Neural cell (in vitro differentiated cells): ENCODE data around the gene HDAC9. TPM values are rescaled to one million over a fixed set of nuclear protein-coding genes. Genes with fewer than 3 reads are reported as not detected.

Source experiments
- H2AFZ ChIP-seq: fragments of 200-600, 300-800 bp; sonication (generic), shearing (Covaris generic); 2 replicates; pipeline ENCODE4 v1.6.0; 2014; ENCODE audit warnings: low read depth, mild to moderate bottlenecking, antibody characterized with exemption, low read length, moderate library complexity
- H3F3A ChIP-seq: fragments of 200-600 bp; shearing (Covaris generic); 2 replicates; pipeline ENCODE4 v1.6.1; 2016; ENCODE audit warnings: mild to moderate bottlenecking, moderate library complexity, mixed read lengths, antibody characterized with exemption, low read length; ENCODE audit not compliant: insufficient read depth, poor library complexity, severe bottlenecking
- H3K27ac ChIP-seq: fragments of 200-600, 300-800 bp; sonication (generic), shearing (Covaris generic); 2 replicates; pipeline ENCODE4 v1.5.1; 2014; ENCODE audit warnings: mild to moderate bottlenecking, low read length, moderate library complexity
- H3K27me3 ChIP-seq: fragments of 300-800, 200-600 bp; sonication (generic), shearing (Covaris generic); 2 replicates; pipeline ENCODE4 v1.6.0; 2014; ENCODE audit warnings: mild to moderate bottlenecking, low read depth, low read length, moderate library complexity; ENCODE audit not compliant: insufficient read depth
- H3K36me3 ChIP-seq: fragments of 300-800, 200-600 bp; sonication (generic), shearing (Covaris generic); 2 replicates; pipeline ENCODE4 v1.5.1; 2014; ENCODE audit warnings: mild to moderate bottlenecking, antibody characterized with exemption, low read length, moderate library complexity; ENCODE audit not compliant: insufficient read depth
- H3K4me2 ChIP-seq: fragments of 300-800, 200-600 bp; sonication (generic), shearing (Covaris generic); 2 replicates; pipeline ENCODE4 v1.6.0; 2014; ENCODE audit warnings: mild to moderate bottlenecking, low read length
- H3K4me3 ChIP-seq: fragments of 300-800, 200-600 bp; sonication (generic), shearing (Covaris generic); 2 replicates; pipeline ENCODE4 v1.5.1; 2014; ENCODE audit warnings: mild to moderate bottlenecking, low read length, moderate library complexity
- H3K79me2 ChIP-seq: fragments of 200-600 bp; shearing (Covaris generic); replicated peaks from 2 replicates; pipeline ENCODE4 v1.6.0; 2014; ENCODE audit warnings: mild to moderate bottlenecking, low read length, moderate library complexity; ENCODE audit not compliant: insufficient read depth
- H3K9ac ChIP-seq: fragments of 300-800, 200-600 bp; sonication (generic), shearing (Covaris generic); 2 replicates; pipeline ENCODE4 v1.6.1; 2016; ENCODE audit warnings: mild to moderate bottlenecking, low read length, mixed read lengths
- H3K9me2 ChIP-seq: fragments of 200-600 bp; shearing (Covaris generic); 2 replicates; pipeline ENCODE4 v1.6.1; 2016; ENCODE audit warnings: mild to moderate bottlenecking, low read length, mixed read lengths; ENCODE audit not compliant: insufficient read depth
- H3K9me3 ChIP-seq: fragments of 200-600, 300-800 bp; sonication (generic), shearing (Covaris generic); 2 replicates; pipeline ENCODE4 v1.6.1; 2016; ENCODE audit warnings: mild to moderate bottlenecking, mixed run types, low read length, moderate library complexity, mixed read lengths
- H4K20me1 ChIP-seq: fragments of 200-600 bp; shearing (Covaris generic); 2 replicates; pipeline ENCODE4 v1.6.1; 2016; ENCODE audit warnings: mild to moderate bottlenecking, mixed run types; ENCODE audit not compliant: insufficient read depth
- CTCF ChIP-seq: fragments of 450-650 bp; IDR thresholded peaks from 2 replicates; pipeline ENCODE4 v1.5.1; 2014; ENCODE audit warnings: antibody characterized with exemption, mild to moderate bottlenecking, moderate library complexity; ENCODE audit not compliant: poor library complexity, severe bottlenecking
- EP300 ChIP-seq: fragments of 450-650 bp; conservative IDR thresholded peaks from 2 replicates; pipeline ENCODE4 v1.6.1; 2014; ENCODE audit warnings: antibody characterized with exemption, mild to moderate bottlenecking, moderate library complexity; ENCODE audit not compliant: poor library complexity, severe bottlenecking
- EZH2 ChIP-seq: fragments of 200-600, 300-800 bp; shearing (Covaris generic), sonication (generic); IDR thresholded peaks from 2 replicates; pipeline ENCODE4 v1.6.1; 2014; ENCODE audit warnings: antibody characterized with exemption, low read length, borderline replicate concordance, mild to moderate bottlenecking; ENCODE audit not compliant: insufficient read depth, poor library complexity, severe bottlenecking
- MXI1 ChIP-seq: fragments of 450-650 bp; conservative IDR thresholded peaks from 2 replicates; pipeline ENCODE4 v1.6.1; 2014; ENCODE audit warnings: antibody characterized with exemption, mild to moderate bottlenecking; ENCODE audit not compliant: poor library complexity, severe bottlenecking
- POLR2AphosphoS5 ChIP-seq: IDR thresholded peaks from 2 replicates; pipeline ENCODE4 v1.6.1; 2012
- RAD21 ChIP-seq: fragments of 450-650 bp; conservative IDR thresholded peaks from 2 replicates; pipeline ENCODE4 v1.6.1; 2014; ENCODE audit warnings: antibody characterized with exemption, mild to moderate bottlenecking, moderate library complexity
- REST ChIP-seq: IDR thresholded peaks from 2 replicates; pipeline ENCODE4 v1.6.1; 2012; ENCODE audit warnings: borderline replicate concordance
- SMC3 ChIP-seq: fragments of 450-650 bp; conservative IDR thresholded peaks from 2 replicates; pipeline ENCODE4 v1.6.1; 2014; ENCODE audit warnings: antibody characterized with exemption, mild to moderate bottlenecking, moderate library complexity; ENCODE audit not compliant: poor library complexity
- TAF1 ChIP-seq: IDR thresholded peaks from 2 replicates; pipeline ENCODE4 v1.6.1; 2012; ENCODE audit warnings: low read depth
- polyA plus RNA-seq: library from polyadenylated mRNA; depleted of rRNA; stranded (reverse); fragments of >200 nt; gene quantifications from 2 replicates; pipeline ENCODE4 v1.2.3, GENCODE V29; 2014

The HDAC9 gene
- polyA plus RNA-seq, 1 donor from 2014 or later: 15.9 TPM

- no peak overlapping the region for H3K9ac ChIP-seq
- no peaks in the 10 kb centered on the region for H4K20me1 ChIP-seq
- no peaks in the 10 kb centered on the region for H3K9me2 ChIP-seq
- H3F3A ChIP-seq: no peaks in the 10 kb centered on the region
- no peaks in the 10 kb centered on the region for H3K36me3 ChIP-seq
- no peak for TF ChIP-seq TAF1
- TF ChIP-seq POLR2AphosphoS5: no peak
- no peak for TF ChIP-seq RAD21
- TF ChIP-seq REST: no peak
- no peak for TF ChIP-seq MXI1
- no peak overlapping the region for H3K4me2 ChIP-seq
- no peaks in the 10 kb centered on the region for H3K27me3 ChIP-seq
- no peak overlapping the region for H3K4me3 ChIP-seq
- H3K79me2 ChIP-seq: no peaks in the 10 kb centered on the region
- H2AFZ ChIP-seq: no peak overlapping the region
- no peak overlapping the region for H3K27ac ChIP-seq
- H3K9me3 ChIP-seq: no peaks in the 10 kb centered on the region
Measured at GRCh38 chr7:18993933-18994668, 498.6 kb downstream of the HDAC9 start.

- H3K9me2 ChIP-seq: no peaks in the 10 kb centered on the region
- no peak overlapping the region for H3K4me2 ChIP-seq
- H3K9me3 ChIP-seq: no peaks in the 10 kb centered on the region
- no peaks in the 10 kb centered on the region for H3K79me2 ChIP-seq
- H3K36me3 ChIP-seq: no peaks in the 10 kb centered on the region
- no peaks in the 10 kb centered on the region for H3K27me3 ChIP-seq
- H3F3A ChIP-seq: no peaks in the 10 kb centered on the region
- no peak overlapping the region for H3K4me3 ChIP-seq
- no peak overlapping the region for H2AFZ ChIP-seq
- H4K20me1 ChIP-seq: no peaks in the 10 kb centered on the region
- TF ChIP-seq SMC3 (no peak), REST (no peak), EZH2 (no peak), POLR2AphosphoS5 (no peak), TAF1 (no peak), CTCF (no peak), MXI1 (no peak), RAD21 (no peak), EP300 (no peak)
- H3K9ac ChIP-seq: no peak overlapping the region
- H3K27ac ChIP-seq: no peak overlapping the region
Measured at GRCh38 chr7:18995270-18995671, 499.7 kb downstream of the HDAC9 start.
